Measurements from ENCODE around the gene SCUBE2. TPM values are rescaled to one million over a fixed set of nuclear protein-coding genes. Genes with fewer than 3 reads are reported as not detected.
"Not testable (repeated sequence)": the region's sequence is repeated elsewhere in the genome, so short reads cannot be mapped to it uniquely, and the experiment has no call there.

SCUBE2 gene
- total RNA-seq, 1 experiment from 2014 or later, result 1.9 TPM

- TF ChIP-seq, protein P1, sequence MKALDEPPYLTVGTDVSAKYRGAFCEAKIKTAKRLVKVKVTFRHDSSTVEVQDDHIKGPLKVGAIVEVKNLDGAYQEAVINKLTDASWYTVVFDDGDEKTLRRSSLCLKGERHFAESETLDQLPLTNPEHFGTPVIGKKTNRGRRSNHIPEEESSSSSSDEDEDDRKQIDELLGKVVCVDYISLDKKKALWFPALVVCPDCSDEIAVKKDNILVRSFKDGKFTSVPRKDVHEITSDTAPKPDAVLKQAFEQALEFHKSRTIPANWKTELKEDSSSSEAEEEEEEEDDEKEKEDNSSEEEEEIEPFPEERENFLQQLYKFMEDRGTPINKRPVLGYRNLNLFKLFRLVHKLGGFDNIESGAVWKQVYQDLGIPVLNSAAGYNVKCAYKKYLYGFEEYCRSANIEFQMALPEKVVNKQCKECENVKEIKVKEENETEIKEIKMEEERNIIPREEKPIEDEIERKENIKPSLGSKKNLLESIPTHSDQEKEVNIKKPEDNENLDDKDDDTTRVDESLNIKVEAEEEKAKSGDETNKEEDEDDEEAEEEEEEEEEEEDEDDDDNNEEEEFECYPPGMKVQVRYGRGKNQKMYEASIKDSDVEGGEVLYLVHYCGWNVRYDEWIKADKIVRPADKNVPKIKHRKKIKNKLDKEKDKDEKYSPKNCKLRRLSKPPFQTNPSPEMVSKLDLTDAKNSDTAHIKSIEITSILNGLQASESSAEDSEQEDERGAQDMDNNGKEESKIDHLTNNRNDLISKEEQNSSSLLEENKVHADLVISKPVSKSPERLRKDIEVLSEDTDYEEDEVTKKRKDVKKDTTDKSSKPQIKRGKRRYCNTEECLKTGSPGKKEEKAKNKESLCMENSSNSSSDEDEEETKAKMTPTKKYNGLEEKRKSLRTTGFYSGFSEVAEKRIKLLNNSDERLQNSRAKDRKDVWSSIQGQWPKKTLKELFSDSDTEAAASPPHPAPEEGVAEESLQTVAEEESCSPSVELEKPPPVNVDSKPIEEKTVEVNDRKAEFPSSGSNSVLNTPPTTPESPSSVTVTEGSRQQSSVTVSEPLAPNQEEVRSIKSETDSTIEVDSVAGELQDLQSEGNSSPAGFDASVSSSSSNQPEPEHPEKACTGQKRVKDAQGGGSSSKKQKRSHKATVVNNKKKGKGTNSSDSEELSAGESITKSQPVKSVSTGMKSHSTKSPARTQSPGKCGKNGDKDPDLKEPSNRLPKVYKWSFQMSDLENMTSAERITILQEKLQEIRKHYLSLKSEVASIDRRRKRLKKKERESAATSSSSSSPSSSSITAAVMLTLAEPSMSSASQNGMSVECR (CRISPR knock-in tag; IDR thresholded peaks at IDR 0.05; ENCODE audit: borderline replicate concordance), result no peak
- TF ChIP-seq ATF2 (CRISPR knock-in tag; IDR thresholded peaks at IDR 0.05; ENCODE audit: borderline replicate concordance, low read depth) (no peak), ZNF138 (CRISPR knock-in tag; conservative IDR thresholded peaks at IDR 0.05) (no peak), ZNF416 (CRISPR knock-in tag; IDR thresholded peaks at IDR 0.05) (no peak), ZNF317 (CRISPR knock-in tag; IDR thresholded peaks at IDR 0.05; ENCODE audit: borderline replicate concordance, low read depth) (no peak), JUN (CRISPR knock-in tag; IDR thresholded peaks at IDR 0.05) (no peak), ATF1 (CRISPR knock-in tag; IDR thresholded peaks at IDR 0.05) (no peak)
These were observed 110.9 kb downstream of the SCUBE2 start (continued) for GRCh38 chr11:8980485-8980884.

DNA sequence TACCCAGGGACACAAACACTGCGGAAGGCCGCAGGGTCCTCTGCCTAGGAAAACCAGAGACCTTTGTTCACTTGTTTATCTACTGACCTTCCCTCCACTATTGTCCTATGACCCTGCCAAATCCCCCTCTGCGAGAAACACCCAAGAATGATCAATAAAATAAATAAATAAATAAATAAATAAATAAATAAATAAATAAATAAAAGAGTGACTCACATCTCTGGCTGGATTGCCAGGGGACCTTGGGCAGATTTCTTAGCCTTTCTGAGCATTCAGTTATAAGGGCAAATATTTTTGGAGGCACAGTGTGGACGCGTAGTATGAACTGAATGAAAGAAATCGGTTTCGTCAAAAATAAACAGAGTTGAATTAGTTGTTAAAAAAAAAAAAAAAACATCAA is 112.0 kb downstream of the SCUBE2 start:
- H3K4me3 Mint-ChIP-seq; H3K36me3 Mint-ChIP-seq; H3K9me3 Mint-ChIP-seq; DNase-seq (ENCODE audit: low spot score); H3K4me1 Mint-ChIP-seq; H3K27me3 Mint-ChIP-seq (ENCODE audit: low read depth); H3K27ac Mint-ChIP-seq; CTCF ChIA-PET; POLR2A ChIA-PET; ATAC-seq: not testable (repeated sequence)

DNA sequence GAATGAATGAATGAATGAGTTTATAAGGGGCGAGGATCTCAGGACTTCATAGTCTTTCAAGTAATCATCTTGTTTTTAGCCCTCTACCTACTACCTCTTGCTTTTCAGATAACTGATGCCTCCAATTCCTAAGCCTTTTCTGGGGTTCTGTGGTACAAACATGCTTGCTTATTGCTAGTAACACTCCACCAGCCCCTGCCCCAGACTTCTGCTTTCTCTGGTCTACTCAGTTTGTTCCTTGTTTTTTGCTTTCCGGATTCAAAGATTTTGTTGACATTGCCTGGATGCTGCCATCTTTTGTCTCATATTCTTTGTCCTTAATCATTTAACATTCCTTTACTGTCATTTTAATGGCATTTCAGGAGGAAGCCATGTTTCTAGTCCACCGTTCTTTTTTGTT is 118.3 kb downstream of the SCUBE2 start:
- no peak overlapping the region for H3K4me3 Mint-ChIP-seq
- H3K27me3 Mint-ChIP-seq (ENCODE audit: low read depth), result no peaks in the 10 kb centered on the region
- DNase-seq (ENCODE audit: low spot score), result no peak
- H3K27ac Mint-ChIP-seq, result no peak overlapping the region
- H3K36me3 Mint-ChIP-seq, result no peaks in the 10 kb centered on the region
- H3K9me3 Mint-ChIP-seq, result peaks cover 7% of the 10 kb centered on the region; the same call in 1 of the 2 replicates
- no peak for ATAC-seq
- CTCF ChIA-PET, result interaction anchor here (0.6 kb wide), 1 partner anchor 190 kb away, joined by 3 read pairs; no protein-coding TSS in a partner anchor
- no peaks in the 10 kb centered on the region for H3K4me1 Mint-ChIP-seq
- POLR2A ChIA-PET, result no interaction called here
- TF ChIP-seq NR2C2 (CRISPR knock-in tag; IDR thresholded peaks at IDR 0.05) (no peak), USF1 (CRISPR knock-in tag; IDR thresholded peaks at IDR 0.05) (no peak), RORB (CRISPR knock-in tag; IDR thresholded peaks at IDR 0.05) (no peak), NR1H2 (CRISPR knock-in tag; IDR thresholded peaks at IDR 0.05) (no peak), E2F1 (CRISPR knock-in tag; IDR thresholded peaks at IDR 0.05) (no peak), CDX4 (CRISPR knock-in tag; IDR thresholded peaks at IDR 0.05; ENCODE audit: borderline replicate concordance) (no peak), STAT6 (CRISPR knock-in tag; conservative IDR thresholded peaks at IDR 0.05; ENCODE audit: low read depth) (no peak), ZNF232 (CRISPR knock-in tag; IDR thresholded peaks at IDR 0.05) (no peak)
- TF ChIP-seq, protein P2, sequence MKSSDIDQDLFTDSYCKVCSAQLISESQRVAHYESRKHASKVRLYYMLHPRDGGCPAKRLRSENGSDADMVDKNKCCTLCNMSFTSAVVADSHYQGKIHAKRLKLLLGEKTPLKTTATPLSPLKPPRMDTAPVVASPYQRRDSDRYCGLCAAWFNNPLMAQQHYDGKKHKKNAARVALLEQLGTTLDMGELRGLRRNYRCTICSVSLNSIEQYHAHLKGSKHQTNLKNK (CRISPR knock-in tag; IDR thresholded peaks at IDR 0.05), result no peak
- TF ChIP-seq, protein P1 (CRISPR knock-in tag; IDR thresholded peaks at IDR 0.05; ENCODE audit: borderline replicate concordance), result no peak

All from WTC11 (cell line).